Gastrocnemius medialis (tissue), 4 donors: ENCODE results near the gene CBR1. TPM values are rescaled to one million over a fixed set of nuclear protein-coding genes. Genes with fewer than 3 reads are reported as not detected.
A peak's percentile ranks its signal among the peaks of the same experiment; 100 is the strongest.

ENCODE experiments used
- ATAC-seq, 2 donors: fragments of 150-250 bp; one replicate each; pipeline ENCODE4 v1.9.1; 2016
- DNase-seq, 2 donors: peaks; one replicate each; pipeline ENCODE4 v3.0.0-alpha.2; 2019
- H3K27ac ChIP-seq, 4 donors: fragments of 200-600 bp; sonication (generic); 1 replicate in 1 of 4; 2 replicates in 3 of 4; pipeline ENCODE4 v1.5.1; 2016 to 2018; ENCODE audit warnings: mild to moderate bottlenecking in 2 of 4, moderate library complexity in 1 of 4
- H3K27me3 ChIP-seq, 3 donors: fragments of 200-600 bp; sonication (generic) in 2 of 3; 1 replicate in 1 of 3; 2 replicates in 2 of 3; pipeline versions ENCODE4 v1.5.1 to v1.6.0; 2016 to 2019; ENCODE audit warnings: mild to moderate bottlenecking in 1 of 3, moderate library complexity in 1 of 3
- H3K36me3 ChIP-seq, 2 donors: fragments of 200-600 bp; sonication (generic) in 1 of 2; one replicate each; pipeline ENCODE4 v1.5.1; 2017 to 2018
- H3K4me1 ChIP-seq, 2 donors: fragments of 200-600 bp; sonication (generic) in 1 of 2; one replicate each; pipeline ENCODE4 v1.5.1; 2016 to 2017; ENCODE audit warnings: mild to moderate bottlenecking in 2 of 2
- H3K4me3 ChIP-seq, 4 donors: fragments of 200-600 bp; sonication (generic) in 3 of 4; 1 replicate in 1 of 4; 2 replicates in 3 of 4; pipeline ENCODE4 v1.5.1; 2016 to 2019; ENCODE audit warnings: mild to moderate bottlenecking in 2 of 4
- H3K9me3 ChIP-seq, 3 donors: fragments of 200-600 bp; sonication (generic) in 2 of 3; 1 replicate in 1 of 3; 2 replicates in 2 of 3; pipeline ENCODE4 v1.5.1; 2016 to 2019
- CTCF ChIP-seq, 5 experiments: fragments of 450-650 bp in 3 of 5; fragments of 200-600 bp in 2 of 5; sonication (generic) in 2 of 5; IDR thresholded peaks in 4 of 5; conservative IDR thresholded peaks in 1 of 5; 1 replicate in 4 of 5; 2 replicates in 1 of 5; pipeline ENCODE4 v1.5.1; 2016 to 2019; ENCODE audit warnings: antibody characterized with exemption in 5 of 5, mild to moderate bottlenecking in 3 of 5, moderate library complexity in 3 of 5
- POLR2A ChIP-seq, 2 donors: fragments of 450-650 bp; IDR thresholded peaks; one replicate each; pipeline ENCODE4 v1.6.1; 2017; ENCODE audit warnings: antibody characterized with exemption in 2 of 2, mild to moderate bottlenecking in 2 of 2, moderate library complexity in 2 of 2
- in situ Hi-C, 4 donors: fragments of 200-750 bp; cut with MboI; loops; one replicate each; pipeline versions ENCODE4 v1.15.0 to v1.8.0; 2017; ENCODE audit warnings: low sequenced_read_pairs in 4 of 4
- intact Hi-C: fragments of 100-400 bp; cut with DNase I; formaldehyde crosslinking; loops from one replicate; pipeline ENCODE4 v1.15.1; 2023; ENCODE audit warnings: low total_unique reads
- total RNA-seq, 4 donors: library from RNA; depleted of rRNA; stranded (reverse); fragments of >200 nt; gene quantifications; one replicate each; pipeline versions ENCODE4 v1.1.0 to v1.2.3, GENCODE V29; 2016

CBR1 gene
- total RNA-seq, 4 donors from 2014 or later, result 44.8 to 73.9 (median 66.4) TPM

- no peaks in the 10 kb centered on the region for H3K9me3 ChIP-seq
- in situ Hi-C loops, result no loop called here
- no peak for DNase-seq
These were observed 22.9 kb downstream of the CBR1 start for GRCh38 chr21:36092681-36093080.

GRCh38 chr21:36093512-36093911 is 23.7 kb downstream of the CBR1 start:
- Histone ChIP-seq H3K4me1 (peaks cover 12 to 18% of the 10 kb centered on the region in 2 donors), H3K27me3 (no peaks in the 10 kb centered on the region), H3K36me3 (no peaks in the 10 kb centered on the region), H3K27ac (no peak overlapping the region), H3K9me3 (no peaks in the 10 kb centered on the region), H3K4me3 (no peak overlapping the region)
- ATAC-seq, result no peak
- no peak for TF ChIP-seq CTCF (IDR thresholded peaks at IDR 0.05 in 4 of 5, conservative IDR thresholded peaks at IDR 0.05 in 1 of 5)
- TF ChIP-seq POLR2A (IDR thresholded peaks at IDR 0.05), result no peak
- DNase-seq, result no peak
- in situ Hi-C loops (no loop called here), intact Hi-C loops (no loop called here)

More at GRCh38 chr21:36092681-36093080, 22.9 kb downstream of the CBR1 start:
- H3K27me3 ChIP-seq, result no peaks in the 10 kb centered on the region
- peaks cover 8 to 18% of the 10 kb centered on the region in 2 donors for H3K4me1 ChIP-seq
- no peak overlapping the region for H3K4me3 ChIP-seq
- intact Hi-C loops, result no loop called here
- TF ChIP-seq POLR2A (IDR thresholded peaks at IDR 0.05) (no peak), CTCF (IDR thresholded peaks at IDR 0.05 in 4 of 5, conservative IDR thresholded peaks at IDR 0.05 in 1 of 5) (no peak)
- ATAC-seq, result no peak
- H3K27ac ChIP-seq, result no peak overlapping the region
- H3K36me3 ChIP-seq, result no peaks in the 10 kb centered on the region

- peaks cover 10 to 13% of the 10 kb centered on the region in 2 donors for H3K4me1 ChIP-seq
- in situ Hi-C loops (no loop called here), intact Hi-C loops (no loop called here)
- no peak for DNase-seq
- no peak overlapping the region for H3K4me3 ChIP-seq
- ATAC-seq, result no peak
- no peaks in the 10 kb centered on the region for H3K36me3 ChIP-seq
- no peaks in the 10 kb centered on the region for H3K9me3 ChIP-seq
- TF ChIP-seq POLR2A (IDR thresholded peaks at IDR 0.05) (no peak), CTCF (IDR thresholded peaks at IDR 0.05 in 4 of 5, conservative IDR thresholded peaks at IDR 0.05 in 1 of 5) (no peak)
- no peaks in the 10 kb centered on the region for H3K27me3 ChIP-seq
- no peak overlapping the region for H3K27ac ChIP-seq
These were observed 26.8 kb downstream of the CBR1 start for GRCh38 chr21:36096398-36097290.

GRCh38 chr21:36097427-36098181 is 27.8 kb downstream of the CBR1 start:
- Histone ChIP-seq H3K9me3 (no peaks in the 10 kb centered on the region), H3K36me3 (no peaks in the 10 kb centered on the region), H3K27me3 (no peaks in the 10 kb centered on the region), H3K4me1 (peaks cover 10 to 13% of the 10 kb centered on the region in 2 donors), H3K4me3 (no peak overlapping the region), H3K27ac (peak overlapping the region in 3 of 4 donors; percentile 22 to 51 (median 39))
- in situ Hi-C loops (no loop called here), intact Hi-C loops (no loop called here)
- DNase-seq, result no peak
- no peak for TF ChIP-seq CTCF (IDR thresholded peaks at IDR 0.05 in 4 of 5, conservative IDR thresholded peaks at IDR 0.05 in 1 of 5)
- no peak for TF ChIP-seq POLR2A (IDR thresholded peaks at IDR 0.05)
- ATAC-seq, result peak; percentile 96 to 98
